ENCODE measurements around the gene TMEM132C.

- no peak for TF ChIP-seq POLR2A (IDR thresholded peaks at IDR 0.05; ENCODE audit: low read depth, low read length)
- no peak for TF ChIP-seq POLR2AphosphoS5 (IDR thresholded peaks at IDR 0.05; ENCODE audit: low read depth, low read length)
Observed at GRCh38 chr12:128727999-128728398, 461.0 kb downstream of the TMEM132C start.
